Breast epithelium (tissue), 4 donors: ENCODE data around the gene ADM2. TPM values are rescaled to one million over a fixed set of nuclear protein-coding genes. Genes with fewer than 3 reads are reported as not detected.
A peak's percentile ranks its signal among the peaks of the same experiment; 100 is the strongest.
"Not testable (repeated sequence)": the region's sequence is repeated elsewhere in the genome, so short reads cannot be mapped to it uniquely, and the experiment has no call there.

ENCODE experiments used
- DNase-seq, 2 donors: peaks; one replicate each; pipeline ENCODE4 v3.0.0-alpha.2; 2019; ENCODE audit warnings: low spot score in 2 of 2
- H3K27ac ChIP-seq, 2 donors: fragments of 200-600 bp; sonication (generic) in 1 of 2; one replicate each; pipeline ENCODE4 v1.5.1; 2016 to 2019; ENCODE audit warnings: mild to moderate bottlenecking in 1 of 2
- H3K27me3 ChIP-seq, 2 donors: fragments of 200-600 bp; sonication (generic) in 1 of 2; one replicate each; pipeline versions ENCODE4 v1.5.1 to v1.6.0; 2017 to 2019; ENCODE audit warnings: control low read depth in 1 of 2, mild to moderate bottlenecking in 1 of 2
- H3K36me3 ChIP-seq: fragments of 200-600 bp; one replicate; pipeline ENCODE4 v1.5.1; 2019
- H3K4me1 ChIP-seq, 2 donors: fragments of 200-600 bp; sonication (generic); one replicate each; pipeline ENCODE4 v1.5.1; 2016 to 2019; ENCODE audit warnings: control low read depth in 1 of 2
- H3K4me3 ChIP-seq, 3 donors: fragments of 200-600 bp; sonication (generic); 1 replicate in 2 of 3; 2 replicates in 1 of 3; pipeline ENCODE4 v1.5.1; 2016 to 2019; ENCODE audit warnings: mild to moderate bottlenecking in 3 of 3, moderate library complexity in 2 of 3
- H3K9me3 ChIP-seq, 2 donors: fragments of 200-600 bp; sonication (generic) in 1 of 2; one replicate each; pipeline ENCODE4 v1.5.1; 2016 to 2019; ENCODE audit warnings: control low read depth in 1 of 2
- POLR2A ChIP-seq: fragments of 450-650 bp; IDR thresholded peaks from one replicate; pipeline ENCODE4 v1.6.1; 2016; ENCODE audit warnings: antibody characterized with exemption, mild to moderate bottlenecking, moderate library complexity
- POLR2AphosphoS5 ChIP-seq, 3 donors: sonication (generic); formaldehyde crosslinking; IDR thresholded peaks; one replicate each; pipeline ENCODE4 v1.6.1; 2017; ENCODE audit warnings: antibody characterized with exemption in 3 of 3
- intact Hi-C: fragments of 100-400 bp; cut with DNase I; formaldehyde crosslinking; loops from one replicate; pipeline ENCODE4 v1.15.1; 2023; ENCODE audit warnings: low total_unique reads
- total RNA-seq, 3 donors: library from RNA; depleted of rRNA; stranded (reverse); fragments of >200 nt; gene quantifications; one replicate each; pipeline ENCODE4 v1.1.0, GENCODE V29; 2016
- TF ChIP-seq, protein P1 (sequence below), 3 donors: fragments of 450-650 bp; IDR thresholded peaks; one replicate each; pipeline ENCODE4 v1.5.1; 2016 to 2017; ENCODE audit warnings: antibody characterized with exemption in 3 of 3, mild to moderate bottlenecking in 3 of 3, moderate library complexity in 3 of 3

The ADM2 gene
- total RNA-seq, 3 donors from 2014 or later, result 0.59 to 0.98 TPM; not detected in 1

DNA sequence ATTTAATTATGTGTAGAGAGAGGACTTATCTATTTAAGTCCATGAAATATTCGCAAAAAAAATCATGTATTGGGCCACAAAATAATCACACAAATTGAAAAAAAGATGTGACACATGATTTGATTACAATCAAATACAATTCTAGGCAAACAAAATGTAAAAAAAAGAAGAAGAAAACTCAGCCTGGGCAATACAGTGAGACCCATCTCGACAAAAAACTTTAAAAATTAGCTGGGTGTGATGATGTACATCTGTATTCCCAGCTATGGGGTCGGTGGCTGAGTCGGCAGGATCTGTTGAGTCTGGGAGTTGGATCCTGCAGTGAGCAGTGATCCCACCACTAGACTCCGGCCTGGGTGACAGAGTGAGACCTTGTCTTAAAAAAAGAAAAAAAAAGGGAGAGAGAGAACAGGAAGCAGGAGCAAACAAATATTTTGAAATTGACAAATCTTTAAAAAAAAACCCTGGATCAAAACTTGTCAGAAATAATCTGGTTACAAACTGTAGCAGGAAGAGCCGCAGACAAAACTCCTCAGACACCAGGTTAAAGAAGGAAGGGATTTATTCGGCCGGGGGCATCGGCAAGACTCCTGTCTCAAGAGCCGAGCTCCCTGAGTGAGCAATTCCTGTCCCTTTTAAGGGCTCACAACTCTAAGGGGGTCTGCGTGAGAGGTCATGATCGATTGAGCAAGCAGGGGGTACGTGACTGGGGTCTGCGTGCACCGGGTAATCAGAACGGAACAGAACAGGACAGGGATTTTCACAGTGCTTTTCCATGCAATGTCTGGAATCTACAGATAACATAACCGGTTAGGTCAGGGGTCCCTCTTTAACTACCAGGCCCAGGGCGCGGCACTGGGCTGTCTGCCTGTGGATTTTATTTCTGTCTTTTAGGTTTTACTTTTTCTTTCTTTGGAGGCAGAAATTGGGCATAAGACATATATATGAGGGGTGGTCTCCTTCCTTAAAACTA, 51.8 kb downstream of the ADM2 start:
- Histone ChIP-seq H3K4me3 (no peak overlapping the region), H3K27me3 (no peaks in the 10 kb centered on the region), H3K27ac (peak overlapping the region; percentile 98 to 99), H3K4me1 (no peaks in the 10 kb centered on the region), H3K36me3 (no peaks in the 10 kb centered on the region), H3K9me3 (no peaks in the 10 kb centered on the region)
- no peak for DNase-seq
- TF ChIP-seq POLR2AphosphoS5 (IDR thresholded peaks at IDR 0.05) (no peak), POLR2A (no peak)
- TF ChIP-seq, protein P1, sequence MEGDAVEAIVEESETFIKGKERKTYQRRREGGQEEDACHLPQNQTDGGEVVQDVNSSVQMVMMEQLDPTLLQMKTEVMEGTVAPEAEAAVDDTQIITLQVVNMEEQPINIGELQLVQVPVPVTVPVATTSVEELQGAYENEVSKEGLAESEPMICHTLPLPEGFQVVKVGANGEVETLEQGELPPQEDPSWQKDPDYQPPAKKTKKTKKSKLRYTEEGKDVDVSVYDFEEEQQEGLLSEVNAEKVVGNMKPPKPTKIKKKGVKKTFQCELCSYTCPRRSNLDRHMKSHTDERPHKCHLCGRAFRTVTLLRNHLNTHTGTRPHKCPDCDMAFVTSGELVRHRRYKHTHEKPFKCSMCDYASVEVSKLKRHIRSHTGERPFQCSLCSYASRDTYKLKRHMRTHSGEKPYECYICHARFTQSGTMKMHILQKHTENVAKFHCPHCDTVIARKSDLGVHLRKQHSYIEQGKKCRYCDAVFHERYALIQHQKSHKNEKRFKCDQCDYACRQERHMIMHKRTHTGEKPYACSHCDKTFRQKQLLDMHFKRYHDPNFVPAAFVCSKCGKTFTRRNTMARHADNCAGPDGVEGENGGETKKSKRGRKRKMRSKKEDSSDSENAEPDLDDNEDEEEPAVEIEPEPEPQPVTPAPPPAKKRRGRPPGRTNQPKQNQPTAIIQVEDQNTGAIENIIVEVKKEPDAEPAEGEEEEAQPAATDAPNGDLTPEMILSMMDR (IDR thresholded peaks at IDR 0.05), result no peak
- intact Hi-C loops, result no loop called here

DNA sequence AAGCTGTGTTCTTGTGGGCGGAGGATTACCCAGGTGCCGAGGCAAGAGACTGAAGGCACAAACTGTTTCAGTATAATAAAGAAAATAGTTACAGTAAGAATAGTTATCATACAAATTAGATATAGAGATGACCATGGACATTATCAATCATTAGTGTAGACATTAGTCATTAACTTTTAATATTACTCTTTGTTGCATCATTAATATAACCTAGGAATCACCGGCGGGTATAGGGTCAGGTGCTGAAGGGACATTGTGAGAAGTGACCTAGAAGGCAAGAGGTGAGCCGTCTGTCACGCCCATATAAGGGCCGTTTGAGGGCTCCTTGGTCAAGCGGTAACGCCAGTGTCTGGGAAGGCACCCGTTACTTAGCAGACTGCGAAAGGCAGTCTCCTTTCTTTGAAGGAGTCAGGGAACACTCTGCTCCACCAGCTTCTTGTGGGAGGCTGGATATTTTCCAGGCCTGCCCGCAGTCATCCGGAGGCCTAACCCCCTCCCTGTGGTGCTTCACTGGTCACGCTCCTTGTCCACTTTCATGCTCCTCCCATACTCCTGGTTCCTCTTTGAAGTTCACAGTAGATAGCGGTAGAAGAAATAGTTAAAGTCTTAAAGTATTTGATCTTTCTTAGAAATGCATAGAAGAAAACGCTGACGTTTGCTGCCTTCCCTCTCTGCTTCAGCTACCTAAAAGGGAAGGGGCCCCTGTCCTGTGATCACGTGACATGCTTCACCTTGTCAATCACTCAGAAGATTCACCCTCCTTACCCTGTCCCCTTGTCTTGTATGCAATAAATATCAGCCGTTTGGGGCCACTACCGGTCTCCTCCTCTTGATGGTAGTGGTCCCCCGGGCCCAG, 52.7 kb downstream of the ADM2 start:
- H3K9me3 ChIP-seq, H3K4me3 ChIP-seq, H3K27me3 ChIP-seq, DNase-seq, intact Hi-C loops, H3K36me3 ChIP-seq, H3K4me1 ChIP-seq: not testable (repeated sequence)
- H3K27ac ChIP-seq, result peak overlapping the region in 1 of 2 donors; percentile 13

DNA sequence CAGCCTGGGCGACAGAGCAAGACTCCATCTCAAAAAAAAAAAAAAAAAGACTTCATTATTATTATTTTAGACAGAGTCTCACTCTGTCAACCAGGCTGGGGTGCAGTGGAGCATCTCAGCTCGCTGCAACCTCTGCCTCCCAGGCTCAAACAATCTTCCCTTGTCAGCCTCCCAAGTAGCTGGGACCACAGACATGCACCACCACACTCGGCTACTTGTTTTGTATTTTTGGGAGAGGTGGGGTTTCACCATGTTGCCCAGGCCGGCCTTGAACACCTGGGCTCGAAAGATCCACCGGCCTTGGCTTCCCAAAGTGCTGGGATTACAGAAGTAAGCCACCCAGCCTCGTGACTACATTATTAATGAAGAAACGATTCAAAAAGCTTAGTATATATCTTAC, 53.8 kb downstream of the ADM2 start:
- Histone ChIP-seq H3K27ac (no peak overlapping the region), H3K9me3 (no peaks in the 10 kb centered on the region), H3K4me3 (no peak overlapping the region), H3K4me1 (no peaks in the 10 kb centered on the region), H3K27me3 (no peaks in the 10 kb centered on the region), H3K36me3 (no peaks in the 10 kb centered on the region)
- intact Hi-C loops, result no loop called here
- TF ChIP-seq, protein P1 (IDR thresholded peaks at IDR 0.05), result no peak
- TF ChIP-seq POLR2A (no peak), POLR2AphosphoS5 (IDR thresholded peaks at IDR 0.05) (no peak)
- DNase-seq, result no peak

Other genes starting within 250 kb of the ADM2 start
- gene TUBGCP6, start 236.5 kb upstream of the ADM2 start, total RNA-seq, result 10 to 100 TPM; 34.2 to 66.2 (median 59.6) TPM
- 10 to 100 TPM; 22.9 to 35.7 (median 29.4) TPM for gene HDAC10, start 230.3 kb upstream of the ADM2 start, total RNA-seq
- gene MAPK12, start 219.9 kb upstream of the ADM2 start, total RNA-seq, result 1 to 10 TPM; 3.8 to 9.8 (median 5.3) TPM
- 10 to 100 TPM in 2 of 3 donors, 1 to 10 TPM in 1; 5.7 to 16.5 (median 13.4) TPM for gene MAPK11, start 211.2 kb upstream of the ADM2 start, total RNA-seq
- gene PLXNB2, start 173.9 kb upstream of the ADM2 start, total RNA-seq, result 100 to 1,000 TPM in 2 of 3 donors, 10 to 100 TPM in 1; 79.0 to 137 (median 122) TPM
- 1 to 10 TPM; 1.8 to 6.9 (median 5.4) TPM for gene DENND6B, start 154.5 kb upstream of the ADM2 start, total RNA-seq
- gene PPP6R2, start 138.2 kb upstream of the ADM2 start, total RNA-seq, result 10 to 100 TPM; 48.3 to 54.1 (median 49.5) TPM
- 10 to 100 TPM; 30.6 to 33.1 (median 30.6) TPM for gene SBF1, start 6.5 kb upstream of the ADM2 start, total RNA-seq
- not detected for gene MIOX, start 5.3 kb downstream of the ADM2 start, total RNA-seq
- 10 to 100 TPM; 35.7 to 54.9 (median 39.5) TPM for gene LMF2, start 26.2 kb downstream of the ADM2 start, total RNA-seq
- 10 to 100 TPM; 25.9 to 48.2 (median 43.0) TPM for gene NCAPH2, start 26.7 kb downstream of the ADM2 start, total RNA-seq
- 1 to 10 TPM; 1.9 to 6.6 (median 4.3) TPM for gene SCO2, start 44.1 kb downstream of the ADM2 start, total RNA-seq
- 100 to 1,000 TPM in 1 of 3 donors, 10 to 100 TPM in 2; 44.6 to 115 (median 82.9) TPM for gene TYMP, start 48.5 kb downstream of the ADM2 start, total RNA-seq
- under 1 TPM; 0.16 to 0.33 (median 0.29) TPM for gene KLHDC7B, start 64.4 kb downstream of the ADM2 start, total RNA-seq
- gene SYCE3, start 81.4 kb downstream of the ADM2 start, total RNA-seq, result not detected
- 10 to 100 TPM; 13.6 to 40.0 (median 39.4) TPM for gene CPT1B, start 96.9 kb downstream of the ADM2 start, total RNA-seq
- gene CHKB, start 101.3 kb downstream of the ADM2 start, total RNA-seq, result 10 to 100 TPM; 53.9 to 77.6 (median 71.4) TPM
- gene MAPK8IP2, start 119.2 kb downstream of the ADM2 start, total RNA-seq, result 1 to 10 TPM; 1.9 to 2.2 (median 2.0) TPM
- gene ARSA, start 146.6 kb downstream of the ADM2 start, total RNA-seq, result 10 to 100 TPM; 23.8 to 39.0 (median 36.3) TPM
- 10 to 100 TPM in 1 of 3 donors, 1 to 10 TPM in 2; 4.8 to 28.8 (median 5.9) TPM for gene SHANK3, start 191.3 kb downstream of the ADM2 start, total RNA-seq